Measurements from ENCODE around the gene PON3. TPM values are rescaled to one million over a fixed set of nuclear protein-coding genes. Genes with fewer than 3 reads are reported as not detected.

PON3 gene
- total and polyA plus RNA-seq, 2 of the 8 experiments (the other 6 are each of a cell fraction or from before 2014, with no cell fraction given): not detected

GRCh38 chr7:95330204-95330960 is 65.8 kb downstream of the PON3 start:
- DNase-seq (ENCODE audit: low read depth in 1 of 2, low spot score in 2 of 2) (no peak), FAIRE-seq (no peak)
- Histone ChIP-seq H3K36me3 (ENCODE audit: control insufficient read depth in 2 of 4, insufficient read depth in 4 of 4, low read length in 3 of 4) (no peaks in the 10 kb centered on the region), H4K8ac (ENCODE audit: extremely low read depth, insufficient read depth, low read length) (no peak overlapping the region), H2AFZ (ENCODE audit: low read length) (no peak overlapping the region), H2BK15ac (ENCODE audit: low read length) (no peak overlapping the region), H4K91ac (replicated peaks; ENCODE audit: insufficient read length, low read length) (no peak overlapping the region), H4K20me1 (replicated peaks in 1 of 2; ENCODE audit: control insufficient read depth in 1 of 2, insufficient read depth in 2 of 2, low read length in 2 of 2) (no peaks in the 10 kb centered on the region), H3K18ac (ENCODE audit: extremely low read depth, low read length) (no peak overlapping the region), H2AK5ac (ENCODE audit: low read depth, low read length) (no peak overlapping the region), H2BK20ac (ENCODE audit: low read length) (no peak overlapping the region), H3K23me2 (ENCODE audit: low read depth, low read length) (no peaks in the 10 kb centered on the region), H3K9me3 (ENCODE audit: insufficient read depth in 2 of 2, low read depth in 1 of 2, low read length in 1 of 2) (no peaks in the 10 kb centered on the region), H3K27ac (ENCODE audit: low read depth, low read length) (no peak overlapping the region), H3K79me1 (ENCODE audit: low read depth, low read length) (no peaks in the 10 kb centered on the region), H2BK12ac (ENCODE audit: low read depth, low read length) (no peak overlapping the region), H3K14ac (ENCODE audit: insufficient read length) (no peak overlapping the region), H4K5ac (ENCODE audit: insufficient read length, low read depth, low read length) (no peak overlapping the region), H3K27me3 (replicated peaks in 1 of 4; ENCODE audit: control insufficient read depth in 3 of 4, extremely low read depth in 1 of 4, insufficient read depth in 3 of 4, low read length in 3 of 4) (no peaks in the 10 kb centered on the region), H3K56ac (replicated peaks; ENCODE audit: insufficient read length, low read depth, low read length) (no peak overlapping the region), H3K79me2 (ENCODE audit: control insufficient read depth in 1 of 2, insufficient read depth in 2 of 2, low read length in 2 of 2) (no peaks in the 10 kb centered on the region), H3K4me3 (ENCODE audit: extremely low read depth in 1 of 4, insufficient read depth in 2 of 4, low read depth in 3 of 4, low read length in 4 of 4) (no peak overlapping the region), H3K4me2 (ENCODE audit: insufficient read depth in 1 of 2, low read depth in 2 of 2, low read length in 2 of 2) (no peak overlapping the region), H3K9ac (replicated peaks in 1 of 4; ENCODE audit: extremely low read depth in 1 of 4, low read depth in 3 of 4, low read length in 3 of 4) (no peak overlapping the region), H3K4me1 (replicated peaks in 1 of 4; ENCODE audit: control insufficient read depth in 3 of 4, insufficient read depth in 4 of 4, low read length in 3 of 4) (no peaks in the 10 kb centered on the region), H3K23ac (ENCODE audit: insufficient read length) (no peak overlapping the region), H3K4ac (replicated peaks; ENCODE audit: insufficient read length, low read depth, low read length) (no peak overlapping the region), H2BK5ac (ENCODE audit: low read depth, low read length) (no peak overlapping the region), H2BK120ac (replicated peaks; ENCODE audit: low read depth, low read length) (no peak overlapping the region)
- POLR2A ChIA-PET (ENCODE audit: partially characterized antibody): no interaction called here
- WGBS, 2 experiments (ENCODE audit: extremely low coverage in 1 of 2, insufficient coverage in 1 of 2, insufficient read length in 1 of 2, insufficient replicate concordance in 2 of 2, low coverage in 1 of 2, low lambda C conversion rate in 2 of 2, missing lambda C conversion rate in 1 of 2): 93% methylated on average over 4 of the region's 4 CpGs; no CpG with 5 or more reads in 1 of the 2 experiments
- CTCF ChIA-PET (ENCODE audit: partially characterized antibody): interaction anchor here (0.6 kb wide), 1 partner anchor 80 kb away, joined by 3 read pairs; no protein-coding TSS in a partner anchor
- TF ChIP-seq POU5F1 (IDR thresholded peaks at IDR 0.05; ENCODE audit: low read depth, low read length): no peak
- TF ChIP-seq EZH2 (IDR thresholded peaks at IDR 0.05; ENCODE audit: low read depth, low read length, severe bottlenecking): no peak
- no peak for TF ChIP-seq TEAD4 (IDR thresholded peaks at IDR 0.05; ENCODE audit: low read depth, low read length)
- TF ChIP-seq SIX5 (IDR thresholded peaks at IDR 0.05; ENCODE audit: low read depth, low read length): no peak
- TF ChIP-seq SP1 (IDR thresholded peaks at IDR 0.05; ENCODE audit: low read depth, low read length): no peak
- no peak for TF ChIP-seq FOSL1 (IDR thresholded peaks at IDR 0.05; ENCODE audit: insufficient read depth, low read depth, low read length)
- no peak for TF ChIP-seq RNF2 (IDR thresholded peaks at IDR 0.05; ENCODE audit: borderline replicate concordance, low read depth, low read length, missing control alignments, poor library complexity, severe bottlenecking)
- TF ChIP-seq POLR2A (IDR thresholded peaks at IDR 0.05; ENCODE audit: control extremely low read depth in 1 of 2, low read depth in 2 of 2, low read length in 2 of 2): no peak
- TF ChIP-seq GTF2F1 (IDR thresholded peaks at IDR 0.05; ENCODE audit: borderline replicate concordance, low read depth, low read length): no peak
- TF ChIP-seq HDAC2 (IDR thresholded peaks at IDR 0.05; ENCODE audit: borderline replicate concordance in 1 of 2, low read depth in 2 of 2, low read length in 2 of 2): no peak
- no peak for TF ChIP-seq BACH1 (IDR thresholded peaks at IDR 0.05; ENCODE audit: low read length)
- no peak for TF ChIP-seq TAF7 (optimal IDR thresholded peaks at IDR 0.05; ENCODE audit: borderline replicate concordance, low read depth, low read length)
- TF ChIP-seq SUZ12 (IDR thresholded peaks at IDR 0.05; ENCODE audit: low read length): no peak
